ENCODE data around the gene GOLPH3.
"Not testable (repeated sequence)": the region's sequence is repeated elsewhere in the genome, so short reads cannot be mapped to it uniquely, and the experiment has no call there.

The GOLPH3 gene

DNA sequence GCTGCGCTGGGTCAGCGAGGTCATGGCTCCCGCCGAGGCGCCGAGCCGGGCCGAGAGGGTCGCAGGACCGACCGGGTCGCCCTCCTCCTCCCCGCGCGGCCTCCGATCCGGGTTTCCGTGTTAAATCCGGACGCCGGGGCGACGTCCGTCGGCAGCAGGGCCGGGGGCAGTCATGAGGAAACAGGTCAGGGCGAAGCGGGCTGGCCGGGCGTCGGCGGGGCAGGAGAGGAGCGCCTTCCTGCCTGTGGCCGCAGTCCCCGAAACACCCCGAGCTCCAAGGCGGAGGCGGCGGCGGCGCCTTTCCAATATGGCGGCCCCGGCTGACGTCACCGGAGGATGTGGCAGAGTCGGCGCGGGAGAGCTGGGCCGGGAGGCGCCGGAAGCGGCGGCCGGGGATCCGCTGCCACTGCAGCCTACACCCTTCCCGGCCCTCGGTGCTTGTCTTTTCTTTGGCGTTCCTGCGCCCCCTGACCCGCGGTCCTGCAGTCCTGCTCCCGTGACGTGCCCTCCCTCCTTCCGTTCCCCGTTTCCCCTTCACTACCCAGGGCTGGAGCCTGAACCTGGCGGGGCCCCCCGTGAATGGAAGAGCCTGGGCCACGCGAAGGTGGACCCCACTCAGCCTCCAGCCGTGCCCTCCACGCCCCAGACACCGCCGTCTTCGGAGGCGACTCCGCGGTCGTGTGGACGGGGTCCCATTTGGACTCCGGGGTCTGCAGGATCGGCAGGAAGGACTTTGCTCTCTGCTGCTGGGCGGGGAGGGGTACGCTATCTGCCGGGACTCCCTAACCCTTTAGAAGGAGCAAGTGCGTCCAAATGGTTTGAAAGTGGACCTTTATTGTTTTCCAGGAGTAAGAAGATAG is at the start of gene GOLPH3:
TSS of gene GOLPH3 (minus strand) at position 309 of the 860 bp plus-strand sequence. CDS start at position 24, 285 bp downstream.
- DNase-seq = peak; percentile 79 to 89

DNA sequence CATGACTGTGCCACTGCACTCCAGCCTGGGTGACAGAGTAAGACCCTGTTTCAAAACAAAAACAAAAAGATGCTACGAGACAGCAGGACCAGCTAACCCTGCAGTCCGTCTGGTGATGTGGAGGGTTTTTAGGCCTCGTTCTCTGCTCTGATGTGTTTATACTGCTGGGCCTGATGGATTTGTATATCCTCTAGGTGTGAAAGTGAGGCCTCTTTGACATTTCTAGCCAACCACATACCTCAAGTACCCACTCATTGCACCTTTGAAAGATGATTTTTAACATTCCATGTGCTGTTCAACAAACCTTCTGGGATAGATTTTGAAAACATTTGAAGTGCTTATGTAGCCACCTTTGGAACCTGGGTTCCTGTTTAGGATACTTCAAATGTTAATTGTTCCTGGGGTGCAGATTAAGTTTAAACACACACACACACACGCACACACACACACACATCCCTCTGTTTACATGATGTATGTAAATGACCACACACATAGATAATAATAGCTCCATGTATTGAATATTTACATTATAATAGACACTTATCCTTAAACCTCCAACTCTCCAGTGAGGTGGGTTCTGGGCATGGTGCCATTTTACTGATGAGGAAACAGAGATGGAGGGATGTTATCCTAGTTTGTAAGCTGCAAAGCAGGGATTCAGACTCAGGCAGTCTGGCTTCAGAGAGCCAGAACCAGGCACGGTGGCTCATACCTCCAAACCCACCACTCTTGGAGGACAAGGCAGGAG is 48.8 kb upstream of the GOLPH3 start:
- no peak for DNase-seq

DNA sequence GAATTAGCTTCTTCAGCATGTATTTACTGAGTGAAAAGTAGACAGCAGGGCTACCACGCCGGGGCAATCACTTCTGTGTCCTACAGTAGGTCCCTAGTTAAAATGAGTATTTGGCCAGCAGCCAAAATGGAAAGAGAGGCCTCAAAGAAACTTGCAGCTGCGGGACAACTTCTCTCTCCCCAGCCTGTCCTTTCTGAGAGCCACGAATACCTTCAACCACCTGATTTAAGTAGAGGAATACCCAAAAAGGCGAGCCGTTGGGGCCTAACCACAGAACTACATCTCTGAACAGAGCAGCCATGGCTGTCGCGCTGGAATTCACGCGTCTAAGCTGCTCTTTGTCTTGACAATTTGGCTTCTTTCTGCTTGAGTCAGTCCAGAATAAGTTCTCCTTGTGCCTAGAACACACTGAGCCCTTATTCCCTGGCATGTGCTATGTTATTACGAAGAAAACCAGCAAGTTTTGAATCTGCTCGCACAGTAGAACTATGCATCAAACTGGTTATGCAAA is 43.8 kb upstream of the GOLPH3 start:
- no peak for DNase-seq

DNA sequence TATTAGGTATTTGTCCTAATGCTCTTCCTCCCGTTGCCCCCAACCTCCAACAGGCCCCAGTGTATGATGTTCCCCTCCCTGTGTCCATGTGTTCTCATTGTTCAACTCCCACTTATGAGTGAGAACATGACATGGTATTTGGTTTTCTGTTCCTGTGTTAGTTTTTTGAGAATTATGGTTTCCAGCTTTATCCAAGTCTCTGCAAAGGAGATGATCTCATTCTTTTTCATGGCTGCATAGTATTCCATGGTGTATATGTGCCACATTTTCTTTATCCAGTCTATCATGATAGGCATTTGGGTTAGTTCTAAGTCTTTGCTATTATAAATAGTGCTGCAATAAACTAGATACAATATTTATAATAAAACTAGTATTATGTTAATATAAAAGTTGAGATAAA is 40.2 kb upstream of the GOLPH3 start:
- DNase-seq = not testable (repeated sequence)

DNA sequence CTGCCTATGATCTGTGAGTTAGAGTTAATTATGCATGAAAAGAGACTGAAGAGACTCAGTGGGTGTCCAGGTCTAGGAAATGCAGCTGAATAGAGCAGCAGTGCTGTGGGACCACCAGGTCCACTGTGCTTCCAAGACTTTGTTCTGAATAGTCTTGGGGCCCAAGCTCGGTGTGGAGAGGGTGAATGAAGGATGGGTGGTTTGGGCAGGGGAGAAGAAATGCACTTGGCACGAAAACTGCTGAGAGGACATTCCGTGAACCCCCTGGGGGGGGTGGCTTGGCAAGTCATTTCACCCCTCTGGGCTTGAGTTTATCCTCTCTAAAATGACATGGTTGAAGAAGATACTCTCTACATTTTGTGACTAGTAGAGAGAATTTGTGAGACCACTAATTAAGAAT is 36.0 kb upstream of the GOLPH3 start:
- DNase-seq = no peak

DNA sequence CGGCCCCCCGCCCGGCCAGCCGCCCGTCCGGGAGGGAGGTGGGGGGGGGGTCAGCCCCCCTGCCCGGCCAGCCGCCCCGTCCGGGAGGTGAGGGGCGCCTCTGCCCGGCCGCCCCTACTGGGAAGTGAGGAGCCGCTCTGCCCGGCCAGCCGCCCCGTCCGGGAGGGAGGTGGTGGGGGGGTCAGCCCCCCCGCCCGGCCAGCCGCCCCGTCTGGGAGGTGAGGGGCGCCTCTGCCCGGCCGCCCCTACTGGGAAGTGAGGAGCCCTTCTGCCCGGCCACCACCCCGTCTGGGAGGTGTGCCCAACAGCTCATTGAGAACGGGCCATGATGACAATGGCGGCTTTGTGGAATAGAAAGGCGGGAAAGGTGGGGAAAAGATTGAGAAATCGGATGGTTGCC is 34.7 kb upstream of the GOLPH3 start:
- not testable (repeated sequence) for DNase-seq

DNA sequence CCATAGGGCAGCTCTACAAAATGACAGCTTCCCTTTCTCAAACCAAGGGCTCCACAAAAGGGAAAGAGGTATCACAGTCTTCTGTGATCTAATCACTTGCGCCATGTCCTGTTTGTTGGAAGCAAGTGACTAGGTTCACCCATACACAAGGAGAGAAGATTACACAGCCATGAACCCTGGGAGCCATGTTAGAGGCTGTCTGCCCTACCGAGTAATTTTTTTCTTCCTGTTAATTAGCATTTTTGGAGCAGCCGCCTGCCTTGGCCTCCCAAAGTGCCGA is 33.2 kb upstream of the GOLPH3 start:
- DNase-seq = no peak

DNA sequence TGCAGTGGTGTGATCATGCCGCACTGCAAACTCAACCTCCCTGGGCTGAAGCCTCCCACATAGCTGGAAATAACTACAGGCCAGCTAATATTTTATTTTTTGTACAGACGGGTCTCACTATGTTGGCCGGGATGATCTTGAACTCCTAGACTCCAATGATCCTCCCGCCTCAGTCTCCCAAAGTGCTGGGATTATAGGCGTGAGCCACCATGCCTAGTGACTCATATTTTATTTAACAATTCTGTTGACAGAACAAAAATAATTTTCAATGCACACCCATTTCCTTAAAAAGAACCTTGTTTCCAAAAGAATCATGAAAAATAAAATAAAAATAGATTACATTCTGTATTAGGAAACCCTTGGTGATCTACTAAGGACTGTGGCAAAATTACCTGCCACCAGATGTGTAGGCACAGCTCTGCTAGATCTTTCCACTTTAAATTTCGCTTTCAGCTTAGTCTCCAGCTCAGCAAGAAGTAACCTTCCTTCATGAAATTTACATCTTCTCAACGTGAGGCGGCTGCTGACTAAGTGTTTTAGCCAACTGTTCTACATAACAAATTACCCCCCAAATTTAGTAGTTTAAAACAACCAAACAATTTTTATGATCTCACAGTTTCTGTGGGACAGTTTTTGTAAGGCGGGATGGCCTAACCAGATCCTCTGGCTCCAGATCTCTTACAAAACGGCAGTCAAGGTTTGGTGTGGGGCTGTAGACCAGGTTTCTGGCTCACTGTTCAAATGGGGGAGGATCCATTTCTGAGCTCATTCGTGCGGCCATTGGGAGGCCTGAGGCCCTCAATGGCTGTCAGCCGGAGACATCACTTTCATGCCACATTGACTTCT is 32.6 kb upstream of the GOLPH3 start:
- no peak for DNase-seq

DNA sequence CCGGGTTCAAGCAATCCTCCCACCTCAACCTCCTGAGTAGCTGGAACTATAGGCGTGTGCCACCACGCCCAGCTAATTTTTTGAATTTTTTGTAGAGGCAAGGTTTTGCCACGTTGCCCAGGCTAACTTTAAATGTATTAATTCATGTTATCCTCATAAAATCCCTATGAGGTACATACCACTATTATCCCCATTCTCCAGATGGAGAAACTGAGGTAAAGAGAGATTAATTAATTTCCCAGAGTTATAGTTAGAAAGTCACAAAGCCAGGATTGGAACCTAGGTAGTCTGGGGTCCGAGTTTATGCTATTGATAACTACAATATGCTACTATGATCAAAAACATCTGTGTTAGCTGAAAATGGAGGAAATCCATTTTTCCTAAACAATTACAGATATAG is 31.9 kb upstream of the GOLPH3 start:
- no peak for DNase-seq

DNA sequence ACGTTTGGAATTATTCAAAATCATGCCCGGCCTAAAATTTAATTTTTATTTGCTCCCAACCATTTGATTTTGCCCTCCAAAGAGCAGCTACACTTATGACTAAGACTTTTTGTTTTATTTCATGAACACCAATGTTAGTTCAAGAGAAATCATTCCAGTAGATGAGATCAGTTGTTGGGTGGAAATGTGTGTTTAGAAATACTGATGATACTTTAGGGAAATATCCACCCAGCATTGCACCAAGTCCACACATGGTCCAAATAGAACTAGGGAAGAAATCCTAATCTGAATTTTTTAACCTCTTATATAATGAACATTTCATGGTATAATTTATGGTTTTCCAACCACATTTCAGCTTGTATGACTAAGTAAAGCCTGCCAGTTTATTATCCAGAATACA is 28.3 kb upstream of the GOLPH3 start:
- no peak for DNase-seq

DNA sequence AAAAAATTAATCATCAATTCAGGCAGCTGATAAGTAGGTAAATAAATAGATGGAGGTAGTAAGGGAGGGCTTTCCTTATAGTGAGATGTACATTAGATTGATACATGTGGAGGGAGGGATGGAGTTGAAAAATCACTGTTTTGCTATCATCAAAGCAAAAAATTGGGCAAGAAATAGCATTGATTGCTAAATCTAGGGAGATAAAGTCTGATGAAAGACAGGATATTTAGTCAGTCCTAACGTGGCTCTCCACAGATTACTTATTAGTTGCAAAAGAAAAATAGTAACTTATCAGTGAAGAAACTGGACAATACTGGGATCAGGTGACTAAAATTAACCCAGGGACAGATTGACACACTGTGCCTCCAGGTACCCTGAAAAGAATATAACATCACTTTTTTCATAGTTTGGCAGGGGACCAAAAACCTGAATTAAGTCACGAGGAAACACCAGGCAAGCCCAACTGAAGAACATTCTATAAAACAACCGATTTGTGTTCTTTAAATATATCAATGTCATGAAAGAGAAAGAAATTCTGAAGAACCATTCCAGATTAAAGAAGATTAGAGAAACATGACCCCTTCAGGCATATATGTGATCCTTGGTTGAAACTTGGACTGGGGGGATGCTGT is 27.1 kb upstream of the GOLPH3 start:
- DNase-seq = no peak

DNA sequence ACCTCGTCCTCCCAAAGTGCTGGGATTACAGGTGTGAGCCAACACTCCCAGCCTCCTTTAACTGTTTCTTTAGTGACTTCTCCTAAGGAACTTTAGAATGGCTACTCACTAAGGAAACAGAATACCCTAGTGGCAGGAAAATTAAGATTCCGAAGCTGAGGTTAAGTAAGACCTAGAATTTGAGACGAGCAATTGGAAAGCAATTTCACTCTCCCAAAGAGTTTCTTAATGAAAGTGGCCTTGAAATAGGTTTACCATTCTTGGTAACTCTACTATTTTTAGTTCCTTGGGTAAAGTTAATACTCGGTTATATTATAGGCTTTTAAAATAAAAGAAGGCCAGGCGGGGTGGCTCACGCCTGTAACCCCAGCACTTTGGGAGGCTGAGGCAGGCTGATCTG is 22.9 kb upstream of the GOLPH3 start:
- DNase-seq = no peak

DNA sequence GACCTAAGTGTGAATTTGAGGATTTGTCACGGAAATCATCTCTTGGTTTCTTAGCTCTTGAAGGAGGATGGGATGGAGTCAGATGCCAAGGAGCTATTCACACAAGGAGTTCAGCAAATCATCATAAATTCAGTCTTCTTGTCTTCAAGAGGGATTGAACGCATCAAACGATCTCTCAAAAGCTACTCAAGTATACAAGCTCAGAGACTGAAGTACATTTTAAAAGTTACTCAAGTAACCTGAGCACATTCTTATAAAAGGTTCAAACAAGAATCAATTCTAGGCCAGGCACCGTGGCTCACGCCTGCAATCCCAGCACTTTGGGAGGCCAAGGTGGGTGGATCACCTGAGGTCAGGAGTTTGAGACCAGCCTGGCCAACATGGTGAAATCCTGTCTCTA is 21.1 kb upstream of the GOLPH3 start:
- no peak for DNase-seq

DNA sequence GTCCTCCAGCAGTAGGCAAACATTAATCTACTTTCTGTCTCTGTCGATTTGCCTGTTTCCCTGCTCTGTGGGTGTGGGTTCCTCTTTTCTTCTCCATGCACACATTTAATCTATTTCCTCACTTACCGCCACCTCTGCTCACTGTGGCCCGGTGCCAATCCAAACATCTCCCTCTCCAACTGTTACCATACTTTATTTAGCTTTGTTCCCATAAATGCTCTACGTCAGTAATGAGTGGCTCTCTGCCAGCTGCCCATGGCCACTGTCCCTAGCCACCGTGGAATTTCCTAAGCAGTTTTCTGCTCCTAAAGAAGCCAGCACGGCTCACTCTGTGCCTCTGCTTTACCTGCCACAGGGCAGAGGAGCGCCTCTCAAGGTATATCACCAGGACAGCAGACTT is 19.5 kb upstream of the GOLPH3 start:
- peak; percentile 42 to 57 for DNase-seq

DNA sequence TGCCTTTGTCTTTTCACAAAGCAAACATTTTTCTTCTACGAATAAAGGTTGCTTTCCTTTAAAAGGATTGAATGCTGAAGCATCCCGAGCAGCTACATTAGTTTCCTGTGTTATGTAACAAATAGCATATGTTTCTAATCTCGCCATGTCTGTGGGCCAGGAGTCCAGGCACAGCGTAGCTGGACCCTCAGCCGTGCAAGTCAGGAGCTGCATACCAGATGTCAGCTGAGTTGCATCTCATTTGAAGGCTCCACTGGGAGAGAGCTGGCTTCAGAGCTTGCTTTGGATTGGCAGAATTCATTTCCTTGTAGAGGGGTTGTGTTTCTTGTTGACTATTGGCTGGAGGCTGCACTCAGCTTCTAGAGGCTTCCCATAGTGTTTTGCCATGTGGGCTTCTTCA is 16.0 kb upstream of the GOLPH3 start:
- DNase-seq = no peak

DNA sequence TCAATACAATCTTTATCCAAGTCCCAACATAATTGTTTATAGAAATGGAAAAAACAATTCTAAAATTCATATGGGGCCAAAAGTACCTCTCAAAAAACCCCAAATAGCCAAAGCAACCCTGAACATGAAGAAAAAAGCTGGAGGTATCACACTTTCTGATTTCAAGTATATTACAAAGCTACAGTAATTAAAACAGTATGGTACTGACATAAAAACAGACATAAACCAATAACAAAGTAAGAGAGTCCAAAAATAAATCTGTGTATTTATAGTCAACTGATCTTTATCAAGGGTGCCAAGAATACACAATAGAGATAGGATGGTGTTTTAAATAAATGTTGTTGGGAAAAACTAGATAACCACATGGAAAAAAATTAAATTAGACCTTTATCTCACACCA is 13.6 kb upstream of the GOLPH3 start:
- no peak for DNase-seq

DNA sequence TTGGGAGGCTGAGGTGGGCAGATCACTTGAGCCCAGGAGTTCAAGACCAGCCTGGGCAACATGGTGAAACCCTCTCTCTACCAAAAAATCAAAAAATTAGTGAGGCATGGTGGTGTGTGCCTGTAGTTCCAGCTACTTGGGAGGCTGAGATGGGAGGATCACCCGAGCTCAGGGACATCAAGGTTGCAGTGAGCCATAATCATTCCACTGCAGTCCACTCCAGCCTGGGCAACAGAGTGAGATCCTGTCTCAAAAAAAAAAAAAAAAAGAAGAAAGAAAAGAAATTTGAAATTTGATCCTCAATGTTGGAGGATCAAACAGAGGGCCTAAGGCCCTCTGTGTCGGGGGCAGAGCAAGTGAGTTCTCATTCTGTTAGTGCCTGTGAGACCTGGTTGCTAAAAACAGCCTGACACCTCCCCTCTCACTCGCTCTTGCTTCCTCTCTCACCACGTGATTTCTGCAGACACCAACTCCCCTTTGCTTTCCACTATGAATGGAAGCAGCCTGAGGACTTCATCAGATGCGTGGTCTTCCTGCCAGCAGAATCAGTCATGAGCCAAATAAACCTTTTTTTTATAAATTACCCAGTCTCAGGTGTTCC is 8.4 kb upstream of the GOLPH3 start:
- DNase-seq = no peak

DNA sequence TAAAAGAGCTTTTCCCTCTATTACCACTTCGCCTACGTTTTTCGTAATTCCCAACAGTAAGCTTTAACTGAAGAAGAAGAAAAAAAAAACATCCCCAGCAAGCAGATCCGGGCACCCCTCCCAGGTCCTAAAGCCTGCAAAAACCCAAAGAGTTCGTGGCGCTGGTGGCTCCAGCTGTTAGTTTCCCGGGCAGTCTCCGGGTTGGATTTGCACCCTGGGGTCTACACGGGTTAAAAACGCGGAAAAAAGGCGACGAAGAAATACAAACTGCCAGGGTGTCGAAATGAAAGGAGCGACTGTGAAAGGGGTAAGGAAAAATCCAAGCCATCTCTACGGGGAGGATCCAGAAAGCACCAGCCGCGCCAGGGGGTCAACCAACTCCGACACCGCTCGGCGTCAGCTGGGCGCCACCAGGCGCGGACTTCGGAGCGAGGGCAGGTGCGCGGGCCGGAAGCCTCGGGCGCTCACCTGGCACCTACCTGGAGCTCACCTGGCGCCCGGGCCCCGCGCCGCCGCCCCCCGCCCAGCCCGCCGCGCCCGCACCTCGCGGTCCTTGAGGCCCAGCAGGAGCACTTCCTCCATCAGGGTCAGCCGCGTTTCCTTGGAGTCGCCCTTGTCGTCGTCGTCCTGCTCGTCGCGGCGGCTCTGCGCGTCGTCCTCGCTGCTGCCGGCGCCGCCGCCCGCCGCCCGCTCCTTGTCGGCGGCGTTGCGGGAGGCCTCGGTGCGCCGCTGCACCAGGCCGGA is 680 bp downstream of the GOLPH3 start:
- peak; percentile 35 to 42 for DNase-seq

DNA sequence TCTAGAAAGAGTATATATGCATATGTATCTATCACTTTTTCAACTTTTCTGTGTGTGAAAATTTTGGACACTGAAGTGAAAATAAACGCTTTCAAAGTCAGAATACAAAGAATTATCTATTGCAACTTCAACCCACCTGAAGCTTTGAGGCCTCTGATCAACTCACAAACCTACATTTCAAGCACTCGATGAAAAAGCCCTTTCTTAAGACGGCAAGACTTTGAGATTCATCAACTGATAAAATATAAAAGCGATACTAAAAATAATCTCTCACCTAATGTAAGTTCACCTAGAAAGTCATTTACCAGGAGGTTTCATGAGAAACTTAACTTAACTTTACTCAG is 1.2 kb downstream of the GOLPH3 start:
- DNase-seq = no peak

DNA sequence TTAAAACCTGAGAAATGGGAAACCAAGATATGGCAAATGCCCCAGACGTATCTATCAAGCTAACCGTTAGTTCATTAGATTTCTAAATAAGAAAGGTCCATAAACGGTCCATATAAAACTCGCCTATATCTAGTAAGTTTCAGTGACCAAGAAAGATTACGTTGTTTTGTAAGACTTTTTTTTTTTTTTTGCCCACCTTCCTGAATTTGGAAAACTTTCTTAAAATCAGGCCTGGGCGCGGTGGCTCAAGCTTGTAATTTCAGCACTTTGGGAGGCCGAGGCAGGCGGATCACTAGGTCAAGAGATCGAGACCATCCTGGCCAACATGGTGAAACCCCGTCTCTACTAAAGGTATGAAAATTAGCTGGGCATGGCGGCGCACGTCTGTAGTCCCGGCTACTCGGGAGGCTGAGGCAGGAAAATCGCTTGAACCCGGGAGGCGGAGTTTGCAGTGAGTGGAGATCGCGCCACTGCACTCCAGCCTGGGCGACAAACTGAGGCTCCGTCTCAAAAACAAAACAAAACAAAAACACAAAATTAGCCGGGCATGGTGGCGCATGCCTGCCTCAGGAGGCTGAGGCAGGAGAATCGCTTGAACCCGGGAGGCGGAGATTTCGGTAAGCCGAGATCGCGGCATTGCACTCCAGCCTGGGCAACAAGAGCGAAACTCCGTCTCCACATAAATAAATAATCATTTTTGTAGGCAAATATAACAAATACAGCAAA is 1.8 kb downstream of the GOLPH3 start:
- not testable (repeated sequence) for DNase-seq
